GM20000 (cell line): ENCODE measurements around the gene ATF6B.
"Not testable (repeated sequence)": the region's sequence is repeated elsewhere in the genome, so short reads cannot be mapped to it uniquely, and the experiment has no call there.

ENCODE experiments used
- DNase-seq: peaks from one replicate; pipeline ENCODE4 v3.0.0; 2012; ENCODE audit warnings: low spot score
- TF ChIP-seq, protein P1 (sequence below): IDR thresholded peaks from 2 replicates; pipeline ENCODE4 v1.5.1; 2012; ENCODE audit warnings: mild to moderate bottlenecking, control low read depth; ENCODE audit errors: extremely low read depth, missing control alignments

The ATF6B gene

GRCh38 chr6:32149092-32149755 is 21.2 kb upstream of the ATF6B start:
- TF ChIP-seq, protein P1, sequence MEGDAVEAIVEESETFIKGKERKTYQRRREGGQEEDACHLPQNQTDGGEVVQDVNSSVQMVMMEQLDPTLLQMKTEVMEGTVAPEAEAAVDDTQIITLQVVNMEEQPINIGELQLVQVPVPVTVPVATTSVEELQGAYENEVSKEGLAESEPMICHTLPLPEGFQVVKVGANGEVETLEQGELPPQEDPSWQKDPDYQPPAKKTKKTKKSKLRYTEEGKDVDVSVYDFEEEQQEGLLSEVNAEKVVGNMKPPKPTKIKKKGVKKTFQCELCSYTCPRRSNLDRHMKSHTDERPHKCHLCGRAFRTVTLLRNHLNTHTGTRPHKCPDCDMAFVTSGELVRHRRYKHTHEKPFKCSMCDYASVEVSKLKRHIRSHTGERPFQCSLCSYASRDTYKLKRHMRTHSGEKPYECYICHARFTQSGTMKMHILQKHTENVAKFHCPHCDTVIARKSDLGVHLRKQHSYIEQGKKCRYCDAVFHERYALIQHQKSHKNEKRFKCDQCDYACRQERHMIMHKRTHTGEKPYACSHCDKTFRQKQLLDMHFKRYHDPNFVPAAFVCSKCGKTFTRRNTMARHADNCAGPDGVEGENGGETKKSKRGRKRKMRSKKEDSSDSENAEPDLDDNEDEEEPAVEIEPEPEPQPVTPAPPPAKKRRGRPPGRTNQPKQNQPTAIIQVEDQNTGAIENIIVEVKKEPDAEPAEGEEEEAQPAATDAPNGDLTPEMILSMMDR: no peak
- DNase-seq: no peak

DNA sequence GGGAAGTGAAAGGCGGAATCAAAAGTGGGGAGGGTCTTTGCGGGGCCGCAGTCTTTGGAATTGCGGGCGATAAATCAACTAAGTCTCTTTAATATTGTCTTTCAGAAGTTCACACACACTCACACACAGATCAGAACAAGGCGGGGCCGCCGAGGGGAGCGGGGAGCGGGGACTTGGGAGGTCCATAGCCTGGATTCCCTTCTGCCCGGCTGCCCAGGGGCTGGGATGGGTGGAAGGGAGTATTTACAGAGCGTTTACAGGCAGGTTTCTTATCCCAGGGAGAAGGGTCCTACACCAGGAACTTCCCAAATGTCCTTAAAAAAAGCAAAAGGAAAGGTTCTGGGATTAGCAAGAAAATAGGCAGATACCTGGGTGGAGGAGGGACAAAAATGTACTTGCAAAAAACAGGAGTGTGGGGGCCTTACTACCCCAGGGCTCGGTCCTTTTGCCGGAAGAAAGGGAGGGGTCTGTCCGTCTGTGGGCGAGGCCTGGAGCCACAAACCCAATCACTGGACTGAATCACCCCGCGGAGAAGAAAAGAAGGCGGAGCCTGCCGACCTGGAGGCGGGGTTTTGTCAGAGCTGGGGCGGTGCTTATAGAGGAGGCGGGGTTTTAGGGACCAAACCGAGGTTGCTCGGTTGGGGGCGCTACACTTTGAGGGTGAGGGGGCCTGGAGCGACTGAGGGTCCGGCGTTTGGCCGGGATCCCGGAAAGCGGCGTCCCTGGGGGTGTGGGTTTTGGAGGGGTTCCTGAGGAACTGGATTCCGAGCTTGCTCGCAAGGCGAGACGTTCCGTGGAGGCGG is 20.4 kb upstream of the ATF6B start:
- TF ChIP-seq, protein P1: no peak
- no peak for DNase-seq

DNA sequence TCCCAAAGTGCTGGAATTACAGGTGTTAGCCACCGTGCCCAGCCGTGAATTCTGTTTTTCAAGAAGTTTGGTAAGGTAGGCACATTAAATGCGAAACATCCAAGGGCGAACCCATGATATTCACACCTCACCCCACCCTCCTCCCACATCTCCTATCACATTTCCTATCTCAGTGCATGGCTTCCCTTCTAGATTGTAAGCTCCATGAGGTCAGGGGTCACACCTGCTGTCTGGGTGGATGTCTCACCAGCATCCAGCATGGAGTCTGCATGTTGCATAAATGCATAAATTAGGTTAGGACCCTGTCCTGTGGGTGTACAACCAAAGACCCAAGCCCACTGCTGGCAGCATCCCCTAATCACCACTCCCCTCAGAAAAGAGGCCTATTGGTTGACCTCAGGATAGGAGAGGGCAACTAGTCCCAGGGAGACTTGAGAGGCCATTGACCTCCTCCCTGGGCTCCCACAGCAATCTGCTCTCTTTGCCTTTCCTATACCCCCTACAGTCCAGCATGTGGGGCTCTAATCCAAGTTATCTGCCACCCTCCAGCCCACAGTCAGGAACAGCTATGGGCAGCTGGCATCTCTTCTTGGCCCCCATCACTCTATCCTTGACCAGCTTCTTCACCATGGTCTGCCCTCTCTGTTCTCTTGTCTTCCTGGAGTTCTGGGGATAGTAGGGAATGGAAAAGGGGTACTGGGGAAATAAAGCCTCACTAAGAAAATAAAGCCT is 19.5 kb upstream of the ATF6B start:
- TF ChIP-seq, protein P1: no peak
- no peak for DNase-seq

GRCh38 chr6:32146687-32147086 is 18.6 kb upstream of the ATF6B start:
- no peak for DNase-seq
- TF ChIP-seq, protein P1: no peak

- no peak for DNase-seq
- TF ChIP-seq, protein P1: no peak
Observed at GRCh38 chr6:32146287-32146686, 18.2 kb upstream of the ATF6B start.

- DNase-seq: not testable (repeated sequence)
Observed at GRCh38 chr6:32144238-32144637, 16.2 kb upstream of the ATF6B start.

GRCh38 chr6:32140420-32141046 is 12.5 kb upstream of the ATF6B start:
- no peak for DNase-seq
- TF ChIP-seq, protein P1: no peak
